Mucosa of descending colon (tissue), 3 donors: ENCODE measurements around the gene THAP4. TPM values are rescaled to one million over a fixed set of nuclear protein-coding genes. Genes with fewer than 3 reads are reported as not detected.
"Not testable (repeated sequence)": the region's sequence is repeated elsewhere in the genome, so short reads cannot be mapped to it uniquely, and the experiment has no call there.

Experiments
- ATAC-seq: fragments of 200-7000 bp; cut with Tn5 transposase; one replicate; pipeline ENCODE4 v1.9.1; 2020; ENCODE audit warnings: mild to moderate bottlenecking, moderate library complexity
- DNase-seq, 3 donors: peaks; one replicate each; pipeline ENCODE4 v3.0.0-alpha.2; 2020
- H3K36me3 ChIP-seq: fragments of 200-600 bp; one replicate; pipeline ENCODE4 v1.8.0; 2021; ENCODE audit warnings: low read depth, mild to moderate bottlenecking
- H3K4me1 ChIP-seq: fragments of 200-600 bp; one replicate; pipeline ENCODE4 v1.8.0; 2021; ENCODE audit warnings: low read depth, mild to moderate bottlenecking
- H3K4me3 ChIP-seq: fragments of 200-600 bp; one replicate; pipeline ENCODE4 v1.8.0; 2021; ENCODE audit warnings: mild to moderate bottlenecking
- H3K9me3 ChIP-seq: fragments of 200-600 bp; one replicate; pipeline ENCODE4 v1.8.0; 2021; ENCODE audit warnings: mild to moderate bottlenecking
- intact Hi-C, 2 donors: fragments of 100-400 bp; cut with DNase I in 1 of 2; cut with micrococcal nuclease in 1 of 2; formaldehyde crosslinking; loops; one replicate each; pipeline versions ENCODE4 v1.11.0 to v1.11.1; 2022; cut with DNase I, micrococcal nuclease
- total RNA-seq, 3 donors: library from RNA; stranded (reverse); fragmentation: NEBNext Ultra II Directional in 2 of 3; extraction: Animal tissue kit (Norgen Biotek cat#: 25700) in 2 of 3; gene quantifications; one replicate each; pipeline versions ENCODE4 v1.2.1 to v1.2.4, GENCODE V29; 2021 to 2023
- TF ChIP-seq, protein P1 (sequence below): fragments of 200-600 bp; IDR thresholded peaks from one replicate; pipeline ENCODE4 v1.8.0; 2022; ENCODE audit warnings: antibody characterized with exemption, mild to moderate bottlenecking
- donor health status: DM: no; HTN: no; CAD: no; lungs with moderate emphysema.
- donor health status: DM: no; HTN: no; CAD: no.
- donor health status: DM: no; HTN: yes; CAD: no.

The THAP4 gene
- total RNA-seq, 3 donors from 2014 or later = 67.3 to 86.2 (median 68.8) TPM

DNA sequence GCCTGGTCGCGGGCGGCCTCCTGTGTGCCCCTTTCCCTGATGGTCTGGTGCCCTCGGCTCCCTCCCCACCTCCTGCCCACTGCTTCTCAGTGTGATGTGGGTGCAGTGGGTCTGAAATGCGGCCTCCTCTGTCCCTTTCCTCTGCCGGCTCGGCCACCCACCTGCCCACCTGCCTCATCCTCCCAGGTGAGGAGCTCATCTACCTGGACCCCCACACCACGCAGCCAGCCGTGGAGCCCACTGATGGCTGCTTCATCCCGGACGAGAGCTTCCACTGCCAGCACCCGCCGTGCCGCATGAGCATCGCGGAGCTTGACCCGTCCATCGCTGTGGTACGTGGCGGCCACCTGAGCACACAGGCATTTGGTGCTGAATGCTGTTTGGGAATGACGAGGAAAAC is 31.4 kb upstream of the THAP4 start:
- no peak overlapping the region for H3K4me3 ChIP-seq

DNA sequence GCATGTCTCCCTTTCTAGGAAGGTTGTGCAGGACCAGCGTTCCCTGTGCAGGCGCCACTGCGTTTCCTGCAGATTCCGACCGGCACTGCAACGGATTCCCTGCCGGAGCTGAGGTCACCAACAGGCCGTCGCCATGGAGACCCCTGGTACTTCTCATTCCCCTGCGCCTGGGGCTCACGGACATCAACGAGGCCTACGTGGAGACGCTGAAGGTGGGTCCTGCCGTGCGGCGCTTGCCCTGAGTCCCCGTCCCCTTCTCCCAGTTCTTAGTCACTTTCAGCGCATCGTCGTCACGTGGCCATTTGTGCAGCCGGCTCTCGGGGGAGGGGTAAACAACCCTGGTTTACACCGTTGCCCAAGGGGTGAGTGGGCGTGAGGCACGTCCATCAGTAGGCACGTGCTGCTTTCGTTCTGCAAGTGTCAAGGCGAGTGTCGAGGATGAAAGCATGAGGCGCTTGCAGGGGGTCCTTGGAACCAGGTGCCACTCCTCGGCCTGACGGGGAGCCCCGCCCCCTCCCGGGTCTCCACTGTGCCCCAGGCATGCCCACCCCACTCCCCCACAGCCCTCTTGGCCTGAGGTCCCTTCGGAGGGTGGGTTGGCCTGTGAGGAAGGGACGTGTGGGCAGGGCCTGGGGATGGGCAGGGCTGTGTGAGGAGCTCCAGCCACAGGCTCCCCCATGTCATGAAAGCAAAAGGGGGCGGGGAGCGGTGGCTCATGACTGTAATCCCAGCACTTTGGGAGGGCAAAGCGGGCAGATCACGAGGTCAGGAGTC is 29.9 kb upstream of the THAP4 start:
- TF ChIP-seq, protein P1, sequence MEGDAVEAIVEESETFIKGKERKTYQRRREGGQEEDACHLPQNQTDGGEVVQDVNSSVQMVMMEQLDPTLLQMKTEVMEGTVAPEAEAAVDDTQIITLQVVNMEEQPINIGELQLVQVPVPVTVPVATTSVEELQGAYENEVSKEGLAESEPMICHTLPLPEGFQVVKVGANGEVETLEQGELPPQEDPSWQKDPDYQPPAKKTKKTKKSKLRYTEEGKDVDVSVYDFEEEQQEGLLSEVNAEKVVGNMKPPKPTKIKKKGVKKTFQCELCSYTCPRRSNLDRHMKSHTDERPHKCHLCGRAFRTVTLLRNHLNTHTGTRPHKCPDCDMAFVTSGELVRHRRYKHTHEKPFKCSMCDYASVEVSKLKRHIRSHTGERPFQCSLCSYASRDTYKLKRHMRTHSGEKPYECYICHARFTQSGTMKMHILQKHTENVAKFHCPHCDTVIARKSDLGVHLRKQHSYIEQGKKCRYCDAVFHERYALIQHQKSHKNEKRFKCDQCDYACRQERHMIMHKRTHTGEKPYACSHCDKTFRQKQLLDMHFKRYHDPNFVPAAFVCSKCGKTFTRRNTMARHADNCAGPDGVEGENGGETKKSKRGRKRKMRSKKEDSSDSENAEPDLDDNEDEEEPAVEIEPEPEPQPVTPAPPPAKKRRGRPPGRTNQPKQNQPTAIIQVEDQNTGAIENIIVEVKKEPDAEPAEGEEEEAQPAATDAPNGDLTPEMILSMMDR = no peak
- no peak for DNase-seq
- H3K36me3 ChIP-seq = peaks cover 6% of the 10 kb centered on the region

More for the DNA sequence above, 31.4 kb upstream of the THAP4 start:
- Histone ChIP-seq H3K4me1 (no peaks in the 10 kb centered on the region), H3K9me3 (no peaks in the 10 kb centered on the region), H3K36me3 (peaks cover 6% of the 10 kb centered on the region)
- intact Hi-C loops = no loop called here
- DNase-seq (peak in 1 of 3 donors; percentile 21), ATAC-seq (no peak)
- TF ChIP-seq, protein P1 = no peak

DNA sequence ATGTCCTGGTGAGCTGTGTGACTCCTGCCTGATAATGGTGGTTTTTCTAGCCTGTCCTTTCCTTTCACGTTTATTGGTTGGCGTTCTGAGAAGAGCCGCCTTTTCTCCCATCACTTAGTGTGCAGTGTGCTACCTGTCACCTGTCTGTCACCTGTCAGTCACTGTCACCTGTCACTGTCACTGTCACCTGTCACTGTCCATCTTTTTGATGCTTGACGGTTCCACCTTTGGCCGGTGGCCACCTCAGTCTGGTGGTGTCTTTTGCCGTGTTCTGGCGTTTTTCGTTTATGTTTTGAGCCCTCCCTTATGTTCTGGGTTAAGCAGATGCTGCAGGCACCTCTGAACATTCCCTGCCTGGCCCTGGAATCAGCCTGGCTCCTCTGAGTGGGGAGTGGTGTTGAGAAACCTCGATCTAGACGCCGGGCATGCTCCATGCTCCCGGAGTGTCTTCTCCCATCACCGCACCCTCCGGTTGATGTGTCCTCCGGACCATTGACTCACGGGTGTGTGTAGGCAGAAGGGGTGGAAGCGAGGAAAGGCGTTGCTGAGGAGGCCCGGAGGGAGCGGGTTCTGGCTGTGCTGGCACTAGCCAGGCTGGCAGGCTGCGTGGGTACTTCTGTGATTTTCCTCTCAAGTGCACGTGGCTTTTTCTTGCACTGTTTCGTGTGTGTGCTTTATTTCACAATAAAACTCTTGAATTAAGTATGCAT is 28.9 kb upstream of the THAP4 start:
- Histone ChIP-seq H3K4me3 (no peak overlapping the region), H3K4me1 (no peaks in the 10 kb centered on the region), H3K36me3 (peaks cover 6% of the 10 kb centered on the region), H3K9me3 (no peaks in the 10 kb centered on the region)
- no peak for ATAC-seq
- peak in 1 of 3 donors; percentile 25 for DNase-seq
- intact Hi-C loops = no loop called here
- TF ChIP-seq, protein P1 = no peak

More for the DNA sequence above, 29.9 kb upstream of the THAP4 start:
- ATAC-seq = no peak
- H3K4me1 ChIP-seq = no peaks in the 10 kb centered on the region
- intact Hi-C loops = no loop called here
- H3K4me3 ChIP-seq = no peak overlapping the region
- no peaks in the 10 kb centered on the region for H3K9me3 ChIP-seq

DNA sequence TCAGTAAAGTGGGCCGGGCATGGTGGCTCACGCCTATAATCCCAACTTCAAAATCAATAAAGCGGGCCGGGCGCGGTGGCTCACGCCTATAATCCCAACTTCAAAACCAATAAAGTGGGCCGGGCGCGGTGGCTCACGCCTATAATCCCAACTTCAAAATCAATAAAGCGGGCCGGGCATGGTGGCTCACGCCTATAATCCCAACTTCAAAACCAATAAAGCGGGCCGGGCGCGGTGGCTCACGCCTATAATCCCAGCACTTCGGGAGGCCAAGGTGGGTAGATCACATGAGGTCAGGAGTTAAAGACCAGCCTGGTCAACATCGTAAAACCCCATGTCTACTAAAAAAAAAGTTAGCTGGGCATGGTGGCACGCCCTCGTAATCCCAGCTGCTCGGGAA is 25.8 kb upstream of the THAP4 start:
- H3K4me1 ChIP-seq, H3K36me3 ChIP-seq, H3K4me3 ChIP-seq, H3K9me3 ChIP-seq, intact Hi-C loops: not testable (repeated sequence)
- DNase-seq (peak; percentile 55 to 76 (median 75)), ATAC-seq (peak; percentile 56)

DNA sequence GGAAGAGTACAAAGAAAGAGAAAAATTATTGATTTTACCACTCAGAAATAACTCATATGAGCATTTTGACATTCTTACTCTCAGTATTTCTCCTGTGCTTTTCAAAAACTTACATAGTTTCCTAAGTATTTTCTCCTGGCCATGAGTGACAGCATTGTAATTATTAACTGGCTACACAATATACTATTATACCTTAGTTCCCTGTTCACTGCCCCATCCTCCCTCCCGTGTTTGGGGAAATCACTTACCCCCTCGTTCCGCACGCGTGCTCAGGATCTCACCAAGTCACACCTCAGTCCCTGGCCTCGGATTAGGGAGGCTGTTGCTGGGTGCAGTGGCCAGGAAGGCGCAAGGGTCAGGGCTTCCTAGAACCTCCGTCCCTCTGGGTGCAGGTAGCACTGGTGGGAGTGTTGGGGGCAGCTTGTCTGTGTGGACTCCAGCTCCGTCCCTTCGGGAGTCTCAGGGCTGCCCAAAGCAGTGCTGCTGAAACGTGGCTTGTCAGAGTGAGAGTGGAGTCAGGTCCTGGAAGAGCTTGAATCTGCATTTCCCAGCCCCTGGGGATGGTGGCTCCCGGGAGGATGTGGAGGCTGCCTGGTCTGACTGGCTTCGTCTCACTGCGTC is 23.7 kb upstream of the THAP4 start:
- ATAC-seq (no peak), DNase-seq (peak in 2 of 3 donors; percentile 14 to 33)
- H3K4me1 ChIP-seq = no peaks in the 10 kb centered on the region
- no peak overlapping the region for H3K4me3 ChIP-seq
- H3K36me3 ChIP-seq = no peaks in the 10 kb centered on the region
- TF ChIP-seq, protein P1 = no peak
- intact Hi-C loops = no loop called here
- no peaks in the 10 kb centered on the region for H3K9me3 ChIP-seq
